GM18873 (cell line): Measurements from ENCODE around the gene PCSK9.

Source experiments
- ATAC-seq: cut with Tn5 transposase; IDR thresholded peaks from one replicate; pipeline ENCODE4 v1.9.1; 2021; ENCODE audit warnings: mild to moderate bottlenecking, moderate library complexity, moderate number of reproducible peaks; ENCODE audit not compliant: unreplicated experiment, low FRiP score

Gene PCSK9

GRCh38 chr1:55039342-55040082 lies at the start of gene PCSK9:
TSS of gene PCSK9 (plus strand) at chr1:55039548. CDS start at chr1:55039838, 290 bp downstream.
- ATAC-seq: no peak

GRCh38 chr1:54989968-54990810 lies 49.2 kb upstream of the PCSK9 start:
- ATAC-seq: no peak

DNA sequence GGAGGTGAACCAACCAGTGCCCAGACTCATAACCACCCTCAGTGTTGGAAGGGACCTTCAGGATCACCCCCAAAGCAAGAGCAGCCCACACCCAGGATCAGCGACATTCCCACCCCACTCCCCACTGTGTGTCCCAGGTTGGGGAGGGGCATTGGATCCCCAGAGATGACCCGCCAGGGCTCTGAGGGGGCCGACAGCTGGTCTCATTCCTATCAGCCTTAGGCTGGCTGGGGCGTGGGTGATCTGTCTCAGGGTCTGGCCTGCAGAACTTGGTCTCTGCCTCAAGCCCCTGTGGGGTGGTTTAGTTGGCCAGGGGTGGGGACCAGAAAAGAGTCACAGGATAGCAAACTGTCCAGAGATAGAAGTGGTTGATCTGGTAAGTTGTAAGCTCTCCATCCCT lies 48.4 kb upstream of the PCSK9 start:
- no peak for ATAC-seq

- no peak for ATAC-seq
These were observed 47.4 kb upstream of the PCSK9 start for GRCh38 chr1:54991939-54992338.

DNA sequence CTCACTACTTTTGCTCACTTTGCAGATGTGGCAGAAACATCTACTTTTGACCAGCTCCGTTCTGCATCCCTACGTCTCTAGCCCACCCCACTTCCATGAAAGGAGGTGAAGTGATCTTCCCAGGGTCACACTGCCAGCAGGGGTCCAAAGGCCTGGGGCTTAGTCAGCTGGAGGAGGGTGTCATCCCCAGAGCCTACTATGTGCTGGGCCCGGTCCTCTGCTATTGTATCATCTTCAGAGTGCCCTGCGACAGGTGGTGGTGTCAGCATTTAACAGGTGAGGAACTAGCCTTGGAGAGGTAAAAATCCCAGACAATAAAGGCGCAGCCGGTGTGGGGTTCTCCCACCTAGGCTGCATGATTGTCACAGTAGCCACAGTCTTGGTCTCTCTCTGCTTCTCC lies 46.2 kb upstream of the PCSK9 start:
- no peak for ATAC-seq

DNA sequence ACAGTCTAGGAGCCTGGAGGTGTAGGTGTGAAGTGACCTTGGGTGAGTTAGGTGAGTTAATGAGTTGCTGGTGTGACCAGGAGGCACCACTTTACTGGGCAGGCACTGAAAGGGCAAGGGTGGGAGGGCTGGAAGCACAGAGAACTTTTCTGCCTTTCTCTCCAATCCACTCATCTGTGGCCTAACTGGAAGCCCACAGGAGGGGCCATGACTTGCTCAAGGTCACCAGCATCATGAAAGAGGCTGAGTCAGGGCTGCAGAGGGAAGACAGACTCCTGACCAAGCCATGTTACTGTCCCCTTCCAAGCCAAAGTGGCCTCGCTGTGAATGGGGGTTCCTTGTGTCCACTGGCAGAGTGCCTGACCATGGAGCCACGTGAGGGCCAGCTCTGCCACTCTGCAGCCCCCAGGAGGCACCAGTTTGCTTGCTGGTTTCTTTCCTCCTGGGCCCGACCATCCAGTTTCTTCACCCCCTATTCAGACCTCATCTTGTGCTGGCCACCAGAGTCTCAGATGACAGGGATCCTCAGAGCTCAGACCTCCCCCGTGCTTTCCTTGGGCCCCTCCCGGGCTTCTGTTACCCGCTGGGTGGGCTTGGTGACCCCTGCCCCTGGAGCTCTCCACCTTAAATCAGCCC lies 44.9 kb upstream of the PCSK9 start:
- ATAC-seq: no peak

DNA sequence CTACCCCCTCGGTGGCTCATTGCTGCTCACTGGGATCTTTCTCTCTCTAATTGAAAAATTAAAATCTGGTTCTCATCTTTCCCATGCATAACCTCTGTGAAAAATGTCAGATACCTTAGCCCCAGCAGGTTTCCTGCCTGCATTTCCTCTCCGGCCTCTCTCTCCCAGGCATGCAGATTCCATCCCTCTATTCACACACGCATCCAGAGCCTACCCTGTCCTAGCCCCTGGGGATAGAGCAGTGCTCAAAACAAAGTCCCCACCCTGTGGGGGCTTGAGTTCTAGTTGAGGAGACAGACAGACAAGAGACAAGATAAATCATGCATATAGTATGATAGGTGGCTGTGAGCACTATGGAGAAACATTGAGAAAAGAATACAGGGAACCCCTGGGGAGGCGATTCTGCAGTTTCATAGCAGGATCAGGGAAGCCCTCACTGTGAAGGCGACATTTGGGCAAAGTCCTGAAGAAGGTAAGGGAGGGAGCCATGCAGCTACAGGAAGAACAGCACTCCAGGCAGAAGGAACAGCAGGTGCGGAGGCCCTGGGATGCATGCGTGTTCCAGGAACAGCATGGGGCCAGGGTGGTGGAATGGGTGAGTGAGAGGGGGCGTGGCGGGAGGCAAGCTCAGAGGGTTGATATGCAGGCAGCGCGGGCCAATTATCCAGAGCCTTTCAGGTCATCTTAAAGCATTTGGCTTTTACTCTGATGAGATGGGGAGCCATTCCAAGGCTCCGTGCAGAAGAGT lies 44.2 kb upstream of the PCSK9 start:
- no peak for ATAC-seq

- ATAC-seq: no peak
These were observed 43.5 kb upstream of the PCSK9 start for GRCh38 chr1:54995835-54996234.

DNA sequence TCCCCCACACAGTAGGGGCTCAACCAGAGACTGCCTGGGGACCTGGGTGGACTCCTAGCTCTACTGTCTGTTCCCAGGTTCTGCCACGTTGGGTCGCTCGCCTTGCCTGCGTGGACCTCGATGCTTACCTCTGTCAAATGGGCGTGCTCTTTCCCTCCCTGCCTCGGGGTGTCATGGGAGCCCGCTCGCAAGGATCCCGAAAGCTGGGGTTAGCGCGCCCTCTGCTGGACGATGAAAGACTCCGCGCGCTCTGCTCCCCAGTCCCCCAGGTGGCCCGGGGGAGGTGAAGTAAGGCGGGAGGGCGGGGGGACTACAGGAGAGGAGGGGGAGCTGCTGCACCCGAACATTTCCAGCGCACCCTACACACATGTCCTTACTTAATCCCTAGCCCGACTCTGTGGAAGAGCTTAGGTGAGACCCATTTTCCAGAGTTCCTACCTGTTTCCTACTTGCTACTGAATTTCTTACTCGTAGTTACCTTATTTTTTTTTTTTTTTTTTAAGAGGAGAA lies 42.9 kb upstream of the PCSK9 start:
- no peak for ATAC-seq

DNA sequence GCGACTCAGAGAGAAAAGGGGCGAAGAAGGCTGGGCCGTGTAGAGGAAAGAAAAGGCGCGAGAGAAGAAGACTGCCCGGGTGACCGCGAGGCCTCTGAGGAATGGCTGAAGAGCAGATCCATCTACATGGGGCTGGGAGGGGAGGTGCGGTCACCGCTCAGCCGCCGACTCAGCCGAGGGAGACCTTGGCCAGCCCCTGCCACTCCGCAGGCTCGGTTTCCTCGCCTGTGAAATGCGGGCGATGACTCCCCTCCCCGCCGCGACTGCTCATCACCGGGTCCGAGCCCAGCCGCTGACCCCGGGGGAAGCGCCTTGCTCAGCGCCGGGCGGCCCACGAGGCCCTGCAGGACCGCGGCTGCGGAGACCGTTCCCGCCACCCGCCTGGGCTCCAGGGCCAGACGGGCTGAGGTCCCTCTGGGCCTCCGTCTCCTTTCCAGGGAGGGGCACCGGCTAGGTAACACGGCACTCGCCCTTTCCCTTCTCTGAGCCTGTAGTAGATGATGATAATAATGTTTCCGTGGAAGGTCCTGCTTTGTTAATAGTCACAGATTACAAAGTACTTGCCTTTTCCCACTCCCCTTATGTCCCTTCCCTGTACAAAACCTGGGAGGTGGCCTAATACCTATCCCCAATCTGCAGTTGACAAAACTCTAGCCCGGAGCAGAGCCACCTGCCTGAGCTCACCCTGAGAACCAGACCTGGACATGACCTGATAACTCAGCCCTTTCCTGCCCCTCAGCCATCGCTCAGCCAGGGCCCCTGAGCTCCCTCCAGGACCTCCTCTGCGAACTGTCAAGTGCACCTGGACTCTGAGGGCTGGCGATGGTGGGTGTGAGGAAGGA lies 42.3 kb upstream of the PCSK9 start:
- no peak for ATAC-seq

DNA sequence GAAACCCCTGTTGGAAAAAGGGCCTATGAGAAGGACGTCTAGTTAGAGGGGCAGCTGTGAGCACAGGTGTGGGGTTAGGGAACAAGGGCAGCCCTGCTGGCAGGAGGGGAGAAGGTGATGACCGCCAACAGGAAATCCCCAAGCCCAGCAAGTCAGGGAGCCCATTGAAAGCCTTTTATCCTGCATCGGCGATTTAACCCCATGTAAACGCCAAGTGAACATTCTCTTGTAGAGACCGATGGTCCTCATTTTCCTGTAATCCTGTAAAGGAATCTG lies 41.7 kb upstream of the PCSK9 start:
- ATAC-seq: no peak

DNA sequence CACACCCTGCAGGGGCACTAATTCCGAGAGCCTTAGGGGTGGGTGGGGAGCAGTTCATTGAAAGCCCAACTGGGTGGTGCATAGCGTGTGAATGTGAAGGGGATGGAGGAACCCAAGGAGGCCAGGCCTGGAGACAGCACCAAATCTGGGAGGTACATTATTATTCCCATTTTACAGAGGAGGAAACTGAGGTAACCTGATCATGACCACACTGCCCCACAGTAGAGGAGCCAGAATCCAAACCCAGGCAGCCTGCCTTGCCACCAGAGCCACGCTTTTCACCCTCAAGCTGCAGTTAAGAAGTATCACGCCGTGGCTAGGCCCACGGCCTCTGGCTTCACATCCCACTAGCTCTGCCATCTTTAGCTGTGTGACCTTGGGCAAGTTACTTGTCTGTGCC lies 41.2 kb upstream of the PCSK9 start:
- ATAC-seq: no peak

- no peak for ATAC-seq
These were observed 40.7 kb upstream of the PCSK9 start, which contains the start of gene BSND for GRCh38 chr1:54998677-54999076. TSS of gene BSND (plus strand) at chr1:54998933. CDS start at chr1:54999187, 254 bp downstream.

DNA sequence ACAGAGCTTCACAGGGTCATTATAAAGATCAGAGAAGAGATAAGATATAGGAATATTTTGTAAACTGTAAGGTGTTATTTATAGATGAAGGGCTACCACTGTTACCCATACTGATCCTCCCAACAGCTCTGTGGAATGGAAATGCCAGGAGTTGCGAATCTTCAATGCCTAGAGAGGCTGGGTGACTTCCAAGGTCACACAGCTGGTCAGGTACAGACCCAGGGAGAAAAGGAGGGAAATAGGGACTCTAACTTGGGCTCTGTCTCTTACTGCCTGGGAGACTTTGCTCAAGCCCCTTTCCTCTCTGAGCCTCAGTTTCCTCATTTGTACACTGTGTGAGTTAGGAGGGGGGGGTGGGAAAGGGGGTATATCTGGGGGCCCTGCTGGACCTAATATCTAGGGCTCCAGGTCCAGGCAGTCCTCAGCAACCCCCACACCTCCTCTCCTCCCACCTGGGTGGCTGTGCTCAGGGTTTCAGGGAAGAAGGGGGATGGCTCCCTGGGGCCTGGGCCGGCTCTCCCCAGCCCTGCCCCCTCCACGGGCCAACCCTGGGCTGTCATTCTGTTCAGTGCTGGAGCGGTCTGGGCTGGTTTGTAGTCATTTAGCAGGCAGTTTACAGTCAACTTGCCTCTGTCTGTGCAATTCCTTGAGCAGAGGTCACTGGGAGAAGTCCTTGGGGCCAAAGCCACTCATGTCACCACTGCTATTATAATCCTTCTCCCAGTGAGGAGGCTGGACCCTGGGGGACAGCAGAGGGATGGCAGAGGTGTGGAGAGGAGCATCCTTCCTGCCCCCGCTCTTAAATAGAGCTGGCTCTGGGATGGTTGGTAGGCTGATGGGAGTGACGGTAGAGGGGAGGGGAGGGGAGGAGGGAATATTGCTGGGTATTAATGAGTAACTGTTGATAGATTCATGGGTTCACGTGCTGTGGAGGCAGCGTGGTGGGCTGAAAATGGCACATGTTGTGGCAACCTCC lies 39.0 kb upstream of the PCSK9 start:
- ATAC-seq: no peak

GRCh38 chr1:55001311-55001710 lies 38.0 kb upstream of the PCSK9 start:
- no peak for ATAC-seq

DNA sequence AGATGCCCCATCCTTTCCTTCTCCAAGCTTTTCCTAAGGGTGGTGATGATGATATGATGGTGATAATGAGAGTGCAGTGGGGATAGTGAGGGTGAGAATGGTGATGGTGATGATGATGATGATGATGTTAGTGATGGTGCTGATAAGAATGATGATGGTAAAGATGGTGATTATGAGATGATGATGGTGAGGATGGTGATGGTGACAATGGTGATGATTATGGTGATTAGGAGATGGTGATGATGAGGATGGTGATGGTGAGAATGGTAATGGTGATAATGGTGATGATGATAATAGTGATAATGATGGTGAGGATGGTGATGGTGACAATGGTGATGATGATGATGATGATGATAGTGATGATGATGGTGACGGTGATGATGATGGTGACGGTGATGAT lies 36.7 kb upstream of the PCSK9 start:
- ATAC-seq: no peak

DNA sequence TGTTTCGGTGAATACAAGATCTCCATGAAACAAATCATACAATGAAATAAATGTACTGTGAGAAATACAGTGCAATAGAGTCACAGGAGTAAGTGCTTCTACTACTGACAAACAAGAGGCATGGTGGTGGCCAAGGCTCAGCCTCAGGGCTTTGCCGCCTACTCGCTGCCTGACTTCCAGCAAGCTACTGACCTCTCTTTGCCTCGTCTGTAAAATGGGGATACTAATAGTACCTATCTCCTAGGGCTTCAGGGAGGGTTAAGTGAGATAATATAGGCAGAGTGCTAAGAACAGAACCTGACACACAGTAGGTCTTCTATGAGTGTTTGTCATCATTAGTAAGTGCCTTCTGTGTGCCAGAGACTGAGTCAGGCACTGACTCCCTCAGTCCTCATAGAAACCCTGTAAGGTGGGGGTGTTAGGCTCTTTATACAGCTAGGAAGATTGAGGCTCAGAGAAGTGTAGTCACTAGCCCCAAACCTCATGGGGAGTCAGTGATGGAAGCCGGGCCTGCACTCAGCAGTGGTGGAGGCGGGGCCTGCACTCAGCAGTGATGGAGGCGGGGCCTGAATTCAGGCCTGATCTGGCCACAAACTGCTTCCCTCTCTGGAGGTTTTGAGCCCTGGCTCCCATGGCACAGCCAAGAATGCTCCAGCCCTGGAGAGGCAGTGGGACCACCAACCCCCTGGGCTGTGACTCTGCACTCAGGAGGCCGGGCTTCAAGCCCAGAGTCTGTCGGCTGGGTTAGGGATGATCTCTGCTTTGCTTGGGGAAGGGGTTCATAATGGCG lies 33.8 kb upstream of the PCSK9 start:
- no peak for ATAC-seq

GRCh38 chr1:55006931-55007330 lies 32.4 kb upstream of the PCSK9 start:
- no peak for ATAC-seq
